Measurements from ENCODE around the gene SMIM12.

The SMIM12 gene

DNA sequence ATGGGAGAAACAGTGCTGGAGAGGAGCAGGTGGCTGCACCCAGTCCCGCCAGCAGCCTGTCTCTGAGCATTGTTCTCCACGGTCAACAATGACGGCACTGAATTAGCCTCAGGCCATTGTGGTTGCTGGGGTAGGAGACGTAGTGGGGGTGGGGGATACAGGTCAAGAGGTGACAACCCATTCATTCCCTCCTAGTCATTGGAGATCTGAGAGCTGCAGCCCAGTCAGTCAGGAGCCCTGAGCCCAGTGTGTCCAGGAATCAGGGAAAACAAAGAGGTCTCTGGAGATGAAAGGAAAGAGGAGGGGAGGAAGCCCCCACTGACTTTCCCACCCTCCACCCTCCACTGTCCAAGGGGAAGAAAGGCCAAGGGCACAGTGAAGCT is 15.3 kb downstream of the SMIM12 start:
- H3K4me3 ChIP-seq (ENCODE audit: low read depth, low read length) = no peak overlapping the region
- TF ChIP-seq, protein P1, sequence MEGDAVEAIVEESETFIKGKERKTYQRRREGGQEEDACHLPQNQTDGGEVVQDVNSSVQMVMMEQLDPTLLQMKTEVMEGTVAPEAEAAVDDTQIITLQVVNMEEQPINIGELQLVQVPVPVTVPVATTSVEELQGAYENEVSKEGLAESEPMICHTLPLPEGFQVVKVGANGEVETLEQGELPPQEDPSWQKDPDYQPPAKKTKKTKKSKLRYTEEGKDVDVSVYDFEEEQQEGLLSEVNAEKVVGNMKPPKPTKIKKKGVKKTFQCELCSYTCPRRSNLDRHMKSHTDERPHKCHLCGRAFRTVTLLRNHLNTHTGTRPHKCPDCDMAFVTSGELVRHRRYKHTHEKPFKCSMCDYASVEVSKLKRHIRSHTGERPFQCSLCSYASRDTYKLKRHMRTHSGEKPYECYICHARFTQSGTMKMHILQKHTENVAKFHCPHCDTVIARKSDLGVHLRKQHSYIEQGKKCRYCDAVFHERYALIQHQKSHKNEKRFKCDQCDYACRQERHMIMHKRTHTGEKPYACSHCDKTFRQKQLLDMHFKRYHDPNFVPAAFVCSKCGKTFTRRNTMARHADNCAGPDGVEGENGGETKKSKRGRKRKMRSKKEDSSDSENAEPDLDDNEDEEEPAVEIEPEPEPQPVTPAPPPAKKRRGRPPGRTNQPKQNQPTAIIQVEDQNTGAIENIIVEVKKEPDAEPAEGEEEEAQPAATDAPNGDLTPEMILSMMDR (IDR thresholded peaks at IDR 0.05; ENCODE audit: low read depth, low read length) = no peak

DNA sequence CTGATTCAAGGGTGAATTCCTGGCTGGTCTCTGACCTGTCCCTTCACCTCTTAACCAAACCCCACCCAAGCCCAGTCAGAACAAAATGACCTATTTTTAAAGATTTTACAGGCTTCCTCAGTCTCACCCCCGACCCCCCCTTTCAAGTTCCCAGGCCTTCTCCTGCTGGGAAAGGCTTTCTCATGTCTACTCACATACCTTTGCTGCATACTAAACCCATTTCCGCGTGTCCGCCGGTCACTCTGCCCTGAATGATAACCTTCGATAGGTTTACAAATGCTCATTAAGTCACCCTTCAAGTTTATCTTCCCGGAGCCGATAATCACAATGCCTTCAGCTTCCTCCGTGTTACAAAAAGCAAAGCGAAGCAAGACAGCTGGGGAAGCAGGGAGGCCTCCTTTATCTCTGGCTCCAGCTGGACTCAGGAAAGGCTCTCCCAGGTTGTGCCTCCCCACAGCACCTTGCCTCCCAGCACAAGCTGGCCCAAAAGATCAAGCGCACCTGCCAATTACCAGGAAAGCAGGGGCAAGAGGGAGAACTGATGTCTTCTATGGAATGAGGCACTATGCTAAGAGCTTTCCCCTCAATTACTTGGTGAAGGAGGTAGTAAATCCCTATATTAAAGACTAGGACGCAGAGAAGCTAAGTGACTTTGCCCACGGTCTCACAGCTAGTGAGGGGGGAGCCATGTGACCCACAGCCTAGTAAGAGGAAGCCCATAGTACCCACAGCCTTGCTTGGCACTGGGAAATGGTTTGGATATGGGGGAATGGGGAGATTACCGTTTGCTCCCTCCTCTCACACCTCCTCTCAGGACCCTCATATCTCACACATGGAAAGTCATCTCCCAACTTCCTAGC is 15.9 kb downstream of the SMIM12 start:
- TF ChIP-seq, protein P1 (IDR thresholded peaks at IDR 0.05; ENCODE audit: low read depth, low read length) = no peak
- H3K4me3 ChIP-seq (ENCODE audit: low read depth, low read length) = no peak overlapping the region

DNA sequence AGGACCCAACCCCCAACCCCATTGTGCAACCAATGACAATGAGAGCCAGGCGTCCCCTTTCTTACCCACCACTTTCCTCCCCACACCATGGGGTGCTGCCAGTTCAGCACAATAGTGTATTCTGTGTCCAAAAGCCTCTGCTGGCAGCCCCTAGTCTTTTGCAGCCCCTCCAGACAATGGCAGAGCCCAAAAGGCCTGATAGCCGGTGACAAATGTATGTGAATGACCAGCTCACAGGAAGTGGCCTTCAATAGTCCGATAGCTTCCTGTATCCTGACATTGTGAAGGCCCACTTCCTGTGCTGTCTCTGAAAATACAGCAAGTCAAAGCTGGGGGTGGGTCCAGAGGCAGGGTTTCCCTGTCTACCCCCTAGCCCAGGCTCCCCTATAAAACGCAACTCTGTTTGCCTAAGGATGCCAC is 16.6 kb downstream of the SMIM12 start:
- TF ChIP-seq, protein P1 (IDR thresholded peaks at IDR 0.05; ENCODE audit: low read depth, low read length) = no peak
- H3K4me3 ChIP-seq (ENCODE audit: low read depth, low read length) = no peak overlapping the region

DNA sequence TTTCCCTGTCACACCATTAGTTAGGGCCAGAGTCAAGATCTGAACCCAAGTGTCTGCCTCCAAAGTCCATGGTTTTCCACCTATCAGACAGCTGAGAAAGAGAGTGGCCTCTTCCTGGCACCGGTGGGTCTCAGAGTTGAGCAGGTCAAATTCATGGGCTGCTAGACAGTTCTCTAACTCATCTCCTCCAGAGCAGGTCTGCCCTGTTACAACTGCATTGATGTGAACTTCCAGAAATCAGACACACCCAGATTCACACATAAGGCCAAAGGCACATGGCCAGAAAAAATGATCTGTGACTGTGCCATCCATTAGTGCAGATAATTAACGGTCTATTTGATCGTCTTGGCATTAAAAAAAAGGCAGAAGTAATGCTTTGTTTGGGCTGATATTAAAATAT is 17.5 kb downstream of the SMIM12 start:
- H3K4me3 ChIP-seq (ENCODE audit: low read depth, low read length) = no peak overlapping the region

GRCh38 chr1:34840426-34840825 is 19.1 kb downstream of the SMIM12 start:
- no peak overlapping the region for H3K4me3 ChIP-seq (ENCODE audit: low read depth, low read length)
- TF ChIP-seq, protein P1 (IDR thresholded peaks at IDR 0.05; ENCODE audit: low read depth, low read length) = no peak

More for the DNA sequence above, 17.5 kb downstream of the SMIM12 start:
- TF ChIP-seq, protein P1 (IDR thresholded peaks at IDR 0.05; ENCODE audit: low read depth, low read length) = no peak

DNA sequence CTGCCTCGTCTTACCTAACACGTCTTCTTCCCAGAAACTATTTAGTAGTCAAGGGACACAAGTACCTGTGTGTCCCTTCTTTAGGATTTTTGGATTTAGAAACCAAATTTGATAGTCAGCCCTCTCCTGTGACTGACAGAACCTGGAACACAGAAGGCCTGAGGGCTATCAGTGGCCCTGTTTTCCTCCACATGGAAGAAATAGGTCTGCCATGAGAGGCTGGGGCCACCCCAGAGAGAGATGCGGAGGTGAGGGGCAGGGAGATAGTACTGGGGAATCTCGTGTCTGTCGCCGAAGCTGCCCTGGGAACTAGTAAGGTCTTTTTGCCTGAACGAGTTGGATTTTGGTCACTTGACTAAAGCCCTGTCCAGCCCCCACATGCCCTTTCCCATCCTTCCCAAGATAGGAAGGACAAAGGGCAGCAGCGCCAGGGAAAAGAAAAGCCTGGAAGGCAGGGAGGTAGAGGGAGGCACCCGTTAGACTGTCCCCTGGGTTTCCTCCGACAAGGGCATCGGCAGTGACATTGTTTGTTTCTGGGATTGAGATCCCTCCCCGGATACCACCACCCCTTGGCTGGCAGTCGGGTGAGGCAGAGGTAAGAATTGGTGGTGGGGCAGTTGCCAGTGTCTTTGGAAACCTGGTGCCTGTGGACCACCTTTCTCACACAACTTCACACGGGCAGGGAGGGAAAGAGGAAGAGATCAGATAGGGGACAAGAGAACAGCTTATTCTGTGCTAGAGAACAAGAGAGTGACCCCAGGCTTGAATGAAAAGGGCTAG is 19.8 kb downstream of the SMIM12 start:
- H3K4me3 ChIP-seq (ENCODE audit: low read depth, low read length) = no peak overlapping the region
- TF ChIP-seq, protein P1 (IDR thresholded peaks at IDR 0.05; ENCODE audit: low read depth, low read length) = no peak

GRCh38 chr1:34833711-34834110 is 25.8 kb downstream of the SMIM12 start:
- TF ChIP-seq, protein P1 (IDR thresholded peaks at IDR 0.05; ENCODE audit: low read depth, low read length) = no peak
- no peak overlapping the region for H3K4me3 ChIP-seq (ENCODE audit: low read depth, low read length)
